Liver (tissue), 4 donors: ENCODE results near the gene ACP7. TPM values are rescaled to one million over a fixed set of nuclear protein-coding genes. Genes with fewer than 3 reads are reported as not detected.

Experiments used
- polyA plus RNA-seq, 2 donors: library from polyadenylated mRNA; stranded (reverse) in 1 of 2; unstranded in 1 of 2; fragments of 200-250 nt in 1 of 2; fragments of >200 nt in 1 of 2; fragmentation: Nextera tagmentation in 1 of 2; extraction: Ambion mirVana in 1 of 2; gene quantifications; one replicate each; pipeline versions ENCODE4 v1.2.1 to v1.2.3, GENCODE V29; 2013 to 2015
- total RNA-seq, 2 donors: library from RNA; depleted of rRNA; stranded (reverse); fragments of >200 nt; gene quantifications; one replicate each; pipeline ENCODE4 v1.2.3, GENCODE V29; 2014
- donor health status: healthy.
- donor health status: healthy.
- donor health status: healthy.

Gene ACP7
- total and polyA plus RNA-seq, 4 donors = 0.05 TPM; not detected in 3

Other genes starting within 250 kb of the ACP7 start
- 100 to 1,000 TPM; 115 to 166 TPM for gene HNRNPL, start 234.4 kb upstream of the ACP7 start, total RNA-seq
- gene HNRNPL, start 234.4 kb upstream of the ACP7 start, polyA plus RNA-seq = 10 to 100 TPM; 50.4 to 76.5 TPM
- 1 to 10 TPM; 4.9 to 5.5 TPM for gene RINL, start 206.1 kb upstream of the ACP7 start, total RNA-seq
- 1 to 10 TPM; 5.5 to 8.7 TPM for gene RINL, start 206.1 kb upstream of the ACP7 start, polyA plus RNA-seq
- 10 to 100 TPM; 21.8 to 42.2 TPM for gene SIRT2, start 184.8 kb upstream of the ACP7 start, total RNA-seq
- 10 to 100 TPM; 26.1 to 27.6 TPM for gene SIRT2, start 184.8 kb upstream of the ACP7 start, polyA plus RNA-seq
- 10 to 100 TPM; 10.0 to 19.7 TPM for gene NFKBIB, start 184.4 kb upstream of the ACP7 start, total RNA-seq
- gene NFKBIB, start 184.4 kb upstream of the ACP7 start, polyA plus RNA-seq = 10 to 100 TPM in 1 of 2 donors, 1 to 10 TPM in 1; 8.0 to 25.4 TPM
- gene CCER2, start 172.2 kb upstream of the ACP7 start, total RNA-seq = under 1 TPM; 0.08 to 0.14 TPM
- under 1 TPM in 1 of 2 donors, not detected in 1; 0.16 TPM for gene CCER2, start 172.2 kb upstream of the ACP7 start, polyA plus RNA-seq
- gene SARS2, start 153.6 kb upstream of the ACP7 start, total RNA-seq = 10 to 100 TPM; 15.9 to 19.2 TPM
- gene SARS2, start 153.6 kb upstream of the ACP7 start, polyA plus RNA-seq = 10 to 100 TPM; 16.4 to 17.8 TPM
- 10 to 100 TPM; 19.0 to 20.2 TPM for gene MRPS12, start 153.4 kb upstream of the ACP7 start, total RNA-seq
- 10 to 100 TPM; 59.6 to 62.0 TPM for gene MRPS12, start 153.4 kb upstream of the ACP7 start, polyA plus RNA-seq
- gene FBXO17, start 108.6 kb upstream of the ACP7 start, total RNA-seq = 10 to 100 TPM; 21.3 to 31.9 TPM
- gene FBXO17, start 108.6 kb upstream of the ACP7 start, polyA plus RNA-seq = 10 to 100 TPM; 19.7 to 25.6 TPM
- gene FBXO27, start 51.8 kb upstream of the ACP7 start, total RNA-seq = 1 to 10 TPM; 3.1 to 4.3 TPM
- gene FBXO27, start 51.8 kb upstream of the ACP7 start, polyA plus RNA-seq = 1 to 10 TPM; 2.1 to 5.0 TPM
- 1 to 10 TPM; 5.4 to 9.5 TPM for gene PAK4, start 41.4 kb downstream of the ACP7 start, total RNA-seq
- 10 to 100 TPM in 1 of 2 donors, 1 to 10 TPM in 1; 6.0 to 16.6 TPM for gene PAK4, start 41.4 kb downstream of the ACP7 start, polyA plus RNA-seq
- gene NCCRP1, start 112.6 kb downstream of the ACP7 start, total RNA-seq = not detected
- gene NCCRP1, start 112.6 kb downstream of the ACP7 start, polyA plus RNA-seq = not detected
- gene SYCN, start 119.9 kb downstream of the ACP7 start, total RNA-seq = not detected
- gene SYCN, start 119.9 kb downstream of the ACP7 start, polyA plus RNA-seq = not detected
- not detected for gene IFNL3, start 160.6 kb downstream of the ACP7 start, total RNA-seq
- not detected for gene IFNL3, start 160.6 kb downstream of the ACP7 start, polyA plus RNA-seq
- gene IFNL4, start 164.5 kb downstream of the ACP7 start, total RNA-seq = not detected
- not detected for gene IFNL4, start 164.5 kb downstream of the ACP7 start, polyA plus RNA-seq
- not detected for gene IFNL2, start 184.0 kb downstream of the ACP7 start, total RNA-seq
- not detected for gene IFNL2, start 184.0 kb downstream of the ACP7 start, polyA plus RNA-seq
- gene IFNL1, start 212.0 kb downstream of the ACP7 start, total RNA-seq = not detected
- gene IFNL1, start 212.0 kb downstream of the ACP7 start, polyA plus RNA-seq = not detected
- under 1 TPM; 0.75 to 0.98 TPM for gene LRFN1, start 236.5 kb downstream of the ACP7 start, total RNA-seq
- under 1 TPM; 0.11 to 0.55 TPM for gene LRFN1, start 236.5 kb downstream of the ACP7 start, polyA plus RNA-seq